T-helper 2 cell treated with Interferon-gamma antibody and Interleukin-4, amounts not matched to agents 100 ng/mL and 5 ng/mL, for 36 hours (primary cell): ENCODE measurements around the gene VPS54. TPM values are rescaled to one million over a fixed set of nuclear protein-coding genes. Genes with fewer than 3 reads are reported as not detected.
"Not testable (repeated sequence)": the region's sequence is repeated elsewhere in the genome, so short reads cannot be mapped to it uniquely, and the experiment has no call there.

ENCODE experiments used
- intact Hi-C: fragments of 100-400 bp; cut with micrococcal nuclease; formaldehyde crosslinking; loops from one replicate; pipeline ENCODE4 v1.15.1; 2023
- total RNA-seq: library from RNA; stranded (reverse); gene quantifications from 2 replicates; pipeline ENCODE4 v1.2.3, GENCODE V29; 2022

Gene VPS54
- total RNA-seq, 1 donor from 2014 or later = 19.0 TPM

DNA sequence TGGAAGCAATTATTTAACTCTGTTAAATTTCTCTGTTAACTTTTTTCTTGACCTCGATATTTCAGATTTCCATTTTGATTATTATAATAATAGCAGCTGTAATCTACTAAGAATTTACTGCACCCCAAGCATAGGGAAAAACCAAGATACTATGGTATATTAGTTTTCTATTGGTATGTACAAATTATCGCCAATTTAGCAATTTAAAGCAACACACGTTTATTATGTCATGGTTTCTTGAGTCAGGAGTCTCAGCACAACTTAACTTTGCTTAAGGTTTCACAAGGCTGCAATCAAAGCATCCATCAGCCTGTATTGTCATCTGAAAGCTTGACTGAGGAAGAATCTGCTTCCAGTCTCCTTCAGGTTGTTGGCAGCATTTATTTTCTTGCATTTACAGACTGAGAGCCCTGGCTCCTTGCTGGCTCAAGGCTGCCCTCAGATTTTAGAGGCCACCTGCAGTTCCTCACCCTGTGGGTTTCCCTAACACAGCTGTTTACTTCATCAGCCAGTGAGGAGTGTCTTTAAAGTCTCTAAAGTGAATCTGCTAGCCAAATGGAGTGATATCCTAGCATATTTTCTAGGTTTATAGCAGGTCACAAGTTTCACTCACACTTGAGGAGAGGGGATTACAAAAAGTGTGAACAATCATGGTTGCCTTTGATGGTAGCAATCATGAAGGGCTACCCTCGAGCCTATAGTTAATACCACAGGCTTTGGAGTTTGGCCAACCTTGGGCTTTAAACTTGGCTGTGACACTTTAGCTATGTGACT, 4.4 kb upstream of the VPS54 start:
- intact Hi-C loops = loop anchor here (5.0 kb wide), 1 partner anchor 436 kb away; the partner anchor contains the start of genes MDH1 and WDPCP

DNA sequence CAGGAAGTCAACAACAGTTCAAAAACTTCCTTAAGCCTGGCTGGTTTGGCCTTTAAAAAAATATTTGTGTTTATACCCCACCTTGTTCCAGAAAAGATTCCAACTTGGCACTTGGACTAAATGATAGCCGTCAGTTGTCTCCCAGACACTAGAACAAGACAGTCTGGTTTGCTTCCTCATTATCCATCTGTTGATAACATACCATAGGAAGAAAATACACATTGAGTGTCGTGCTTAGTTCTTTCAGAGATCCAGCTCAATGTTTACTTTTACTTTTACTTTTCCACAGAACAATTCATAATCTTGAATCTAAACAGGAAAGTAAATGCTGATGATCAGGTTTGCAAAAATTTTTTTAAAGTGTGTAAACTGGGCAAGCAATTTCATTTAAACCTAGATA, 2.4 kb upstream of the VPS54 start:
- intact Hi-C loops = loop anchor here (1.0 to 5.0 kb wide), 2 partner anchors 14 to 434 kb away; partner anchors contain the start of genes MDH1 and WDPCP

DNA sequence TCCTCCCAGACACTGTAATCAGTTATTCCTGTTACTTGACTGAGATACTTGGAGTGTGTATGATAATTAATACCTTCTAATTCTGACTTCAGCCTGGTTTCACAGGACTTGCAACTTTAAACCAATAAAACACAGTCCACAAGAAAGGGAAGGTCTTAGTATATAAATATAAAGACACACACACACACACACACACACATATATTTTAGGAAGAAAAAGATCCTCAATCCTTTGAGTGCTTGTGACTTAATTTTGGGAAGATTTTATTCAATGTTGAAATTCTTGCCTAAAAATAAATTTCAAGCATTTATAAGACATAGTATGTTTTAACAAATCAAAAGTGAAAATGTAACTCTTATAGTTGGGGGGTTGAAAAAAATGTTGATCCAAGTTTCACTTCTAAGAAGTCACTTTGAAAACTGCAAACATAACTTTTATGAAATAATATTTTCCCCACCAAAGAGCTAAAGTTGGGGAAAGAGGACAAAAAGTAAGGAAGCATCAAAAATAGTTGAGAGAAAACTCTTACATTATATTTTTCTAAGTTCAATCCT, 824 bp upstream of the VPS54 start:
- intact Hi-C loops = loop anchor here (5.0 kb wide), 5 partner anchors 43 to 433 kb away; partner anchors contain the start of genes MDH1, PELI1, UGP2 and WDPCP

DNA sequence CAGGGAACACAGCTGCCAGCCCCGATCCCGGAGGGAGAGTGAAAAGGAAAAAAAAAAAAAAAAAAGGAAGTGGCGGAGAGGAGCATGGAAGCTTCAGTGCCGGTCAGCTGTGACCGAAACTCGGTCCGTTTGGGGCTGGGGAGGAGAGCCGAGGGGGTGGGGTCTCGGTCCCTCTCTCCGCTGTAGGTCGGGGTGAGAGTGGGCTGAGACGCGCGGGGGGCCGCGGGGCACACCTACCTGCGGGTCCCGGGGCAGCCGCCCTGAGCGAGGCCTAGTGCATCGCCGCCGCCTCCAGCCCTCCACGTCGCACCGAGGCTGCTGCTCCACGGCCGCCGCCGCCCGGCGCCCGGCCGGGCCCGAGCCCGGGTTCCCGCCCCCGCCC, 536 bp downstream of the VPS54 start:
- intact Hi-C loops = loop anchor here (5.0 kb wide), 4 partner anchors 41 to 176 kb away; partner anchors contain the start of genes PELI1 and UGP2

DNA sequence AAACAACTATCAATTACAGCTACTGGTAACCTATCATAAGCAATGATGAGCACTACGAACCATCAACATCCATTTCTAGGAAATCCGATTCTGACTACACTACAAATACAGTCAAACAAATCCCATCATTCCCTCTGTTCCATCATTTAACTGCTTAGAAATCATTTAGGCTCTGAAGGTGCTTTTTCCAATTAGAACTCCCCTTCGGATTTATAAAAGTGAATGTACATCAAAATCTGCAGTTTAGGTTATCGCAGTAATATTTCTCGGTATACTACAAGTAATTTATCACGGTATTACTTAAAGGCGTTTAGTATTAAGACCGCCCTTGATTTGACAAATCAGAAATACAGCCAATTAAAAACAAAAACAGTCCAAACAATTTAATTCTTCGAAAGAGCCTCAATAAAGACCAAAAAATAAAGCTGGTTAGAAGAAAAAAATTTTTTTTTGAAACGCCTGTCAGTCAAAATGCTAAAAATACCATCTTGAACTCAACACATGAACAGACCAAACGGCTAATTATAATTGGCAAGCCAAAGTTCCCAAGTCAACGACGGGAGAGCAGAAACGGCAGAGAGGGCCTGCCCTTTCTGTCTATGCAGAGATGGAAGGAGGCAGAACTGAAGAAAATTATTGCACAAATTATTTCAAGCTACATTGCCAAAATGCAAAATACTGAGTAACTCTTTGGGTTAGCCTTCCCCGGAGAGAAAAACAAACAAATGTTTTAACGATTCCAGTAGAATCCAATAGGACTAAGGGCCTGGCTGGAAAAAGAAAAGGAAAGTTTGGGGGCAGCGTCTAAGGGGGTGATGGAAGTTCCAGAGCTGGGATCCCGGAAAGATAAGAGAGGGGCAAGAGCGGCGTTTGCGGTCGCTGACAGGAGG, 1.2 kb downstream of the VPS54 start:
- intact Hi-C loops = loop anchor here (5.0 kb wide), 4 partner anchors 41 to 176 kb away; partner anchors contain the start of genes PELI1 and UGP2

DNA sequence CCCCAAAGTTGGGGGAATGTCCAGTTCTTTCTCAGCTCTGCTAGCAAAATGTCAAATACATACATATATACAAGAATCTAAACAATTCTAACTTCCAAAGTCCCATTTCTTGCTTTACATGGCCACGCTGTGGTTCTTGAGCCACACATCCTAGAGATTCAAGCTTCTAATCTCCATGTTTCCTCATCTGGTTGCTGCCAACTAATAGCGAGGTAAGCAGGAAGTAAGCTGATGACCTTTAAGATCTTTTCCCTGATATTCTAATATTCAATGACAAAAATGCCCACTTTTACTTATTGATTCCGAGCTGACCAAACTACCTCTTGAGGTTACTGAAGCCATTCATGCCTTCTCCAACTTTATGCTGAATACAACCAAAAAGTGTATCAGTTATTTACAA, 3.3 kb downstream of the VPS54 start:
- intact Hi-C loops = loop anchor here (5.0 kb wide), 4 partner anchors 39 to 174 kb away; partner anchors contain the start of genes PELI1 and UGP2

DNA sequence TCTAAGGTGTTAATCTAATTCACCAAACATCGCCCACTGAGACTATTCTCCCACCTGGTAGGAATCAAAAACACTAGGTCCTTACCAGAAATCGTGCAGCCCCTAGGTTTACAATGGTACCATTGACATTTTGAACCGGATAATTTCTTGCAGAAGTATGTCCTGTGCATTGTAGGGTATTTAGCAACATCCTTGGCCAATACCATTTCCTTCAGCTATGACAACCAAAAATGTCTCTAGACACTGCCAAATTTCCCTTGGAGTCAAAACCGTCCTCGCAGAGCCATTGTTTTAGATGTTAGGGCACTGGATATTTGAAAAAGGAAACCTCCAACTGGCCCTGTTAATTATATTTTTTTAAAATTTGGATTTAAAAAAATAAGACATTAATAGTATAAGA, 3.8 kb downstream of the VPS54 start:
- intact Hi-C loops = loop anchor here (5.0 kb wide), 4 partner anchors 38 to 173 kb away; partner anchors contain the start of genes PELI1 and UGP2

DNA sequence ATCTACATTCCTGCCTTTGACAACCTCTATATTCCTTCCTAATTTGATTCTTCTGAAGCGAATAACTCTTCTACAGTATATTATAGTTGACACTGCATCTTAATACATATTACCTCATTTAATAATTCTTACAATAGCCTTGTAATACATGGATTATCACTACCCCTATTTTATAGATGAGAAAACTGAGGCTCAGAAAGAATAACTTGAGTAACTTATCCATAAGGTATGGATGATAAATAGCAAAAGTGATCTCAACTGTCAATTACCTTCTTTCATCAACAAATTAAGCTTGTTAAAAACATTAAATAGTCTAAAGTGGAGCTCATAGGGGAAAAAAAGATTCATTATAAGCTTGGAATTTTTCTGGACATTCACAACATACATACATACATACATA, 4.6 kb downstream of the VPS54 start:
- intact Hi-C loops = loop anchor here (5.0 kb wide), 4 partner anchors 37 to 172 kb away; partner anchors contain the start of genes PELI1 and UGP2

DNA sequence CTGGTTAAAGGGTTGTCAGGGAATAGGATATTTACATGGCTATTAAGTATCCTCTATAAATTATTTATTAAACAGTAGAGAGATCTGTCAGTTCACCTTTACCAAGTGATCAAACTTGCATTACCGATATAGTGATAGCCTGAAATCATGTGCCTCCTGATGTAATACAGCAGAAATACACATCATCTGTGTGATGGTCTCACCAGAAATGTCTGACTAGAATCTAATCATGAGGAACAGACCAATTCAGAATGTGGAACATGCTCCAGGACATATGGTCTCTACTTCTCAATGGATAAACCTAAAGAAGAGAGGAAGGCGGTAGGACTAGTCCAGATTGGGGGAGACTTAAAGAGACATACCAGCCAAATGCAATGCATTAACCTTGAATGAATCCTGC, 6.2 kb downstream of the VPS54 start:
- intact Hi-C loops = no loop called here

DNA sequence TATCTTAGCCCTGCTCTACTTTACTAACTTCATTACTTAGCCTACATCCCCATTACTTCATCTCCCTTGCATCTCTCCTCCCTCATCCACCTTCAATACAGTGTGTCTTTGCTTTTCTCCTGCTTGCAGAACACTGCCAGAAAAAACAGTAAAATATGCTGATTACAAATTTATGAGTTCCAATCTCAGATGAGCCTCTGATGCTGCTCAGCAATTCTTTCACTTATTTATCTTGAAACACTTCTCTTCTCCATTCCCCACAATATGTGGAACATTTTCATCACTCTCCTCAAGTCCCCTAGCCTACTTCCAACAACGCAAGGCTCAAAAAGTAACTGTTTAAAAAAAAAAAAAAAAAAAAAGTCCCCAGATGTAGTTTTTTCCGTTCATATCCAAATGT, 7.1 kb downstream of the VPS54 start:
- intact Hi-C loops = no loop called here

DNA sequence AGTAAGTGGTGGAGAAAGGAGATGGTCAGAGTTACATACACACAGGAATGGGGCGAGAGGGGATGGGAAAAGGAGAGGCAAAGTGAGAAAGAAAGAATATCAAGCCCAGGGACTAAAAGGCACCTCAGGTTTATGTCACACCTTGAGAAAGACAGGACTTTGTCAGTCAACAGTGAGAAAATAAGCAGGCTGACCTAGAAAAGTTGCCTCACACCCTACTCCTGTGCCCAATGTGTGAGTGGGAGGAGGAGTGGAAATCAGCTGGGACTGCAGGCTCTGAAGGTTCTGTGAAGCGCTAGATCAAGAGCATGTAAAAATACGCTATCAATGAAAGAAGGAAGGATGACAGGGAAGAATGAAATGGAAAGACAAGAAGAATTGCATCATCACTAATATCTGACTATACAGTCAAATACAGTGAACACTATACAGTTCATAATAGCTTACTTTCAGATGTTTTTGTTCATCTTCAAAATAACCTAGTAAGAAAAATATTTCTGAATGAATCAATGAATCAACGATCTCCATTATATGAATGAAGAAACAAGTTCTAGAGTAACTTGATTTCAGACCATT, 10.7 kb downstream of the VPS54 start:
- intact Hi-C loops = no loop called here

DNA sequence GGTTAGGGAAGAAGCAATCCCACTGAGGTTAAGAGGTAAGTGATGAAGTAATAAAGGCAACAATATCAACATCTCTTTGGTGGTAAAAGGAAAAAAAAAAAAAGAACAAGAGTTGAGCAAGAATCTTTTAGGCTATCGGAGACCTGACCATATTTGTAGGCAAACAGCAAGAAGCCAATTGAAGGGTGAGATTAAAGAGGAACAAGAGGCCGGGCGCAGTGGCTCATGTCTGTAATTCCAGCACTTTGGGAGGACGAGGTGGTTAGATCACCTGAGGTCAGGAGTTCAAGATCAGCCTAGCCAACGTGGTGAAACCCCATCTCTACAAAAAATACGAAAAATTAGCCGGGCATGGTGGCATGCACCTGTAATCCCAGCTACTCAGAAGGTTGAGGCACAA, 11.3 kb downstream of the VPS54 start:
- intact Hi-C loops = no loop called here

DNA sequence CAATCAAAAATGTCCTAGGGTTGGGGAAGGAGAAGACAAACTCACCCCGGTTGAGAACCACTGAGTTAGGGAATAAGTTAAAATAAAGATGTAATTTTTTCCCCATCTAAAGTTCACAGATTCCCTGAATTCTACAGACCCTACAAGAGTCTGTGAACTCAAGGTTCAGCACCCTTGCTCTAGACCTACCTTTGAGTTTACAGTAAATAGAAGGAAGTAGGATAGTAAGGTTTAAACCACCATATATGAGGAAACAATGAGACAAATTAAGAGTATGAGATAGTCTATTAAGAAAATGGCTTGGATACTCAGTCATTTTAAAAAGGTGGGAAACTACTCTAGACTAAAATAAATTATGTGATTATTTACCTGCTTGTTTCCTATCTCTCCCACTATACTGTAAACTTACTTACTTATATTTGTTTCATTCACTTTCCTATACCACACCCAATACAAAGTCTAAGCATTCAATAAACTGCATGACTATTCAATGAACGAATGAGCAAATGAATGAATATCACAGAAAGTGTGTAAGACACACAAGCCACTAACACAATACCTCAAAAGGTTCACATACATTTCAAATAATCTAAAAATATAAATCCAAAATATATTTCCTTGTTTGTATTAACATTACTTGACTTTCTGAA, 13.4 kb downstream of the VPS54 start:
- intact Hi-C loops = no loop called here

DNA sequence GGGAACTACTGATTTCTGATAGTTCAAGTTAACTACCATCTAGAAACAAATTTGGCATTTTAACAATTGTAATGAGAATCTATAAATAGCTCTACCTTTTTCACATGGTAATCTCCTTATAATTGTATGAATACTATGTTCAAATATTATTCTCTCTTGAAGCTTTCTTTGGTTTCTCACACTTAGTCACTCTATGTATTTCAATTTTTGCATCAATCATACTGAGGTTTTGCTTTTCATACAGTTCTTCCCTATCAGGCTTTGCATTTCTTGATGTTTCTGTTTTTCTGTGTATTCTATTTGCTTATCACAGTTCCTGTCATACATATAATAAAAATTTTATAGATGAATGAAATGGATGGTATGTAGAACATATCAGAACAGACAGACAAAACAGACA, 16.0 kb downstream of the VPS54 start:
- intact Hi-C loops = no loop called here

DNA sequence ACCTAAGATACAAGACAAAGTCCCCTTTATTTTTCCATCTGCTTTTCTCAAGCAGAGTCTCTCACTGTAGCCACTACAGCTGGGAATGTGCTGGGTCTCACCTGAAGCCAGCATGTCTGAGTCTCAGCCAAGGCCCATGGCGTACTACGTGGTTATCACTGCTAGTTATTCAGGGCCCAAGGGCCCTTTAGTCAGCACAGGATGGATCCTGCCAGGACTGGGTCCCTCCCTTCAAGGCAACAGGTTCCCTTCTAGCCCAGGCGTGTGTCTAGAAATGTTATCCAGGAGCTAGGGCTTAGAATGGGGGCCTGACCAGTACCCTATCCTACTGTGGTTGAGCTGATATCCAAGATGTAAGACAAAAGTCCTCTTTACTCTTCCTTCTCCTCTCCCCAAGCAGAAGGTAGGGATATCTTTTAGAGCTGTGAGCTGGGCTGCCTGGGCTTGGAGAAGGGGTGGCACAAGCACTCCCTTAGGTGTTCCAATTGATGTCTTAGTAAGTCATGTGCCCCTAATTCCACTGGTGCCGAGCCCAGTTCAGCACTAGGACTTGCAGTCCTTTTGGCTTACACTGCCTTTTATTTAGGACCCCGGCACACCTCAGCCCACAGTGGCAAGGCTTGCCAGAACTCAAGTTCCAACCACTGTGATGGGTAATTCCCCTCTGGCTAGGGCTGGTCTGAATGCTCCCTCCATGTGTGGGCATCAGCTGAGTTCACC, 17.7 kb downstream of the VPS54 start:
- intact Hi-C loops = no loop called here

DNA sequence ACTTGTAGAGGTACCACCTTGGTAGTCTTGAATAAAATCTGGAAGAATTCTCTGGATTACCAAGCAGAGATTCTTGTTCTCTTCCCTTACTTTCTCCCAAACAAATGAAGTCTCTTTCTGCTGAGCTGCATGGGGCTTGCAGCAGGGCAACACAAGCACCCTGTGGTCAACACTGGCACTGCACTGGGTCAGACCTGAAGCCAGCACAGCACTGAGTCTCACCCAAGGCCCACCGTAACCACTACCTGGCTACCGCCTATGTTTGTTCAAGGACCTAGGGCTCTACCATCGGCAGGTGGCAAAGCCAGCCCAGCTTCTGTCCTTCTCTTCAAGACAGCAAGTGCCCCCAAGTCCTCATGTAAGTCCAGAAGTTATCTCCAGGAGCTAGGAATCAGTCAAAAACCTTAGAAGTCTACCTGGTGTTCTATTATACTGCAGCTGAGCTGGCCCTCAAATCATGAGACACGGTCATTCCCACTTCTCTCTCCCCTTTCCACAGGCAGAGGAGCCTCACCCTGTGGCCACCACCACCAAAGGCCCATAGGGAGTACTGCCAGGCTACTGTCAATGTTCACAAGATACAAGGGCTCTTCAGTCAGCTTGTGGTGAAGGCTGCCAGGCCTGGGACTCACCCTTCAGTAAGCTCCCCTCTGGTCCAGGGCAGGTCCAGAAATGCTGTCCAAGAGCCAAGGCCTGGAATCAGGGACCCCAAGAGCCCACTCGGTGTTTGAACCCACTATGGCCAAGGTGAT, 18.4 kb downstream of the VPS54 start:
- intact Hi-C loops = no loop called here

DNA sequence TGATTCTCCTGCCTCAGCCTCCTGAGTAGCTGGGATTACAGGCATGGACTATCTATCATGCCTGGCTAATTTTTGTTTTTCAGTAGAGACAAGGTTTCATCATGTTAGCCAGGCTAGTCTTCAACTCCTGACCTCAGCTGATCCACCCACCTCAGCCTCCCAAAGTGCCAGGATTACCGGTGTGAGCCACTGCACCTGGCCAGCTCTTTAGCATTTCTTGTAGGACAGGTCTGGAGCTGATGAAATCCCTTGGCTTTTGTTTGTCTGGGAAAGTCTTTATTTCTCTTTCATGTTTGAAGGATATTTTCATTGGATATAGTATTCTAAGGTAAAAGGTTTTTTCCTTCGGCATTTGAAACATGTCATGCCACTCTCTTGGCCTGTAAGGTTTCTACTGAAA, 20.2 kb downstream of the VPS54 start:
- intact Hi-C loops = no loop called here

DNA sequence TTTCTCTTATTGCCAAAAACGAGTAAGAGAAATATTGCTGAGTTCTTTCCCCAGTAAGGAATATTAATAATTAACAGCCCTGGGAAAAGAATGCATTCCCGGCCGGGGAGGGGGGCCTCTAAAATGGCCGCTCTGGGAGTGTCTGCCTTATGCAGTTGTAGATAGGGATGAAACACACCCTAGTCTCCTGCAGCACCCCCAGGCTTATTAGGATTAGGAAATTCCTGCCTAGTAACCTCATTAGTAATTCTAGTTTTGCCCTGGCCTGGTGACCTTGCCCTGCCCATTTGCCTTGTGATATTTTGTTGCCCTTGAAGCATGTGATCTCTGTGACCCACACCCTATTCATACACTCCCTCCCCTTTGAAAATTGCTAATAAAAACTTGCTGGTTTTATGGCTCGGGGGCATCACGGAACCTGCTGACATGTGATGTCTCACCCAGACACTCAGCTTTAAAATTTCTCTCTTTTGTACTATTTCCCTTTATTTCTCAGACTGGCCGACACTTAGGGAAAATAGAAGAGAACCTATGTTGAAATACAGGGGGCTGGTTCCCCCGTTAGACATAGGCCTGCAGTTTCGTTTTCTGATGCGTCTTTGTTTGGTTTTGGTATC, 22.5 kb downstream of the VPS54 start:
- intact Hi-C loops = not testable (repeated sequence)
